Stimulated activated CD4-positive, alpha-beta T cell treated with anti-CD3 and anti-CD28 coated beads, Interleukin-4, amount 100 ng/mL, for 48 hours (primary cell): ENCODE results near the gene SERPINE3.

Source experiments
- DNase-seq, 2 donors: peaks; one replicate each; pipeline ENCODE4 v3.0.0-alpha.2; 2020; ENCODE audit warnings: low read depth in 2 of 2

SERPINE3 gene

DNA sequence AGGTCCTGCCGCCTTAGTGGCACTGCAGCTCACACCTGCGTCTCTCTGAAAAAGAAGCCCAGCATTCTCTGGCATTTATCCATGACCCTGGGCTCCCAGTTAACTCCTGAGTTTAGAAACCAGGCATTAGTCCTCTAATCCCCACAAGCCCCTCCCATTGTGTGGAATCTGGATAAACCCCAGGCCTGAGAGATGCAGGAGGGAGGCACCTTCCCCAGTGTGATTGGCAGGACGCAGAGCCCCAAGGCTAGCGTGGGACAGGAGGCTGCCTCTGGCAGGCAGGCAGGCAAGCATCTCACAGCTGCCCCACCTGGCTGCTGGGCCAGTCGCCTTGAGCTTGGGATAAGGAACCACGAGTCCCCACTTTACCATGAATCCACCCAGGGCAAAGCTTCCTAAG lies 11.0 kb upstream of the SERPINE3 start:
- no peak for DNase-seq

DNA sequence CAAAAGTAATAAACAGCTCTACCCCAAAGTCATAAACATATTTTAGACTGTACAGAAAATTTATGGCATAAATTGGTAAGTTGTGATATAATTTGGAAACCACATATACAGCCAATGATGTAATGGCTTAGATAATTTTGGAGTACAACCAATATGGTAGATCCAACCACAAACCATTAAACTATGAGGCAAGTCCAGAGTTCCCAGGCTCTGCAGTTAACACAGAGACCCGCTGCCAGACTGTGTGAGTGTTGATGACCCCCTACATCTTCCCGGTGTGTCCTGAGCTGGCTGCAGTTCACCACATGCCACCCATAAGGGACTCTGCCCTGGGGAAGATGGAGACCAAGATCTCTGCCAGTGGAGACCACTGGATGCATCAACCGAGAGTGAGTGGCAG lies 9.9 kb upstream of the SERPINE3 start:
- no peak for DNase-seq

DNA sequence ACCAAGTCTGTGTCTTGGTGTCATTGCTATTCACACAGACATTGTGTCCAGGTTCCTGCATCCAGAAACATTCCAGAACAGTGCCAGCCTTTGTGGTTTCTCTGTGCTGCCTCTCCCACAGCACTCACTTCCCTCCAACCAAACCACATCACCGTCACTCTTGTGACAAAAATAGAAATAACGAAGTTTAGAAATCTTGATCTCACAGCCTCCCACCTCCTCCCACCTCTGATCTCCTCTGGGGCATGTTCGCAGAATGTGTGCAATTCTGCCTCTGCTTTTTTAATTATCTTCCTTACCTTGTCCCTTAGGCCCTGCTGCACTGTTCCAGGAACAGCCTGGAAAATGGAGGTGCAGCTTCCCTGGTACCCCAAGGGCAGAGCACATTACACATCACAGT lies 8.7 kb upstream of the SERPINE3 start:
- no peak for DNase-seq

DNA sequence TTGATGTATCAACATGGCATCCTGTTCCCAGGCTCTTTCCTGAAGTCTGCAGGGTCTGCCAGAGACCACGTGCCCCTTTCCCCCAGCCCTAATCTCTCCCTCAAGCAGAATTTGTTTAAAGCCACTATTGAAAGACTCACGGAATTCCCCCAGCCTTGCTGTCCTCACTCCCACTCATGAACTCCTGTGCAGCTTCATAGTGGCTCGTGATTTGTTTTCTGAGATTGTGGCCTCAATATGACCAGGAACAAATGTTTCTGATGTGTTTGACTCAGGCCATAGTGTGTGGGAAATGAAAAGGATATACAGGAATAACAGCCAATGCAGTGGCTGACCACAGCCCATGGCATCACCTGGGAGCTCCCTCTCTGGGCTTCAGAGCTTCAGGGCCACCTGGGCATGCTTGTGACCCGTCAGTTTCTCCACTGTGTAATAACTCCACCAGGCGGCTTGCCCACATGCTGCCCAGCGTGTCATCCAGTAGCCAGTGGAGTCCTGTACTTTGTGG lies 8.1 kb upstream of the SERPINE3 start:
- no peak for DNase-seq

DNA sequence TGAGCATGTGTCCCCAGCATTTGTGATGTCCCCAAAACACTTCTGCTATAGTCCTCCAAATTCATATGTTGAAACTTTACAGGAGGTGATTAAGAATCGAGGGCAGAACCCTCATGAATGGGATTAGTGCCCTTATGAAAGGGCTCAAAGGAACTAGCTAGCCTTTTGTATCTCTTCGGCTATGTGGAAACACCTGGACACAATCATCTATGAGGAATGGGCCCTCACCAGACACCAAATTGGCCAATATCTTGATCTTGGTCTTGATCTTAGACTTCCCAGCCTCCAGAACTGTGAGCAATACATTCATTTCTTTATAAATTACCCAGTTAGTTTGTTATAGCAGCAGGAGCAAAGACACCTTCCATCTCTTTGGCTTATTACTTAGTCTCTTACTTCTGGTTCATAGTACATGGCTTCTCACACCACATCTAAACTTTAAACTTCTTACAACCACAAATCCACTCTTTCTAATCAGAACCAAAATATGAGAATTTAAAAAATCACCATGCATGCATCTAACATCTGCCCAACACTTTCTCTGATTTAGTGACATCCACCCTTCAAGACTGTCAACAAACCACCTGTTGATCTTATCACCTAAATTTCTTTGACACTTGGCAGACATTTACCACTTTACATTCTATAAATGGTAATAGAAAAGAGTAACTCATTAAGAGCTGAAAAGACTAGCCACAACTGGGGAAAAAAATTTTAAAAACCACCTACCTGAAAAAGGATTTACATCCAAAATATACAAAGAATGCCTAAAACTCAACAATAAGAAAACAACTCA lies 6.7 kb upstream of the SERPINE3 start:
- DNase-seq, result no peak

DNA sequence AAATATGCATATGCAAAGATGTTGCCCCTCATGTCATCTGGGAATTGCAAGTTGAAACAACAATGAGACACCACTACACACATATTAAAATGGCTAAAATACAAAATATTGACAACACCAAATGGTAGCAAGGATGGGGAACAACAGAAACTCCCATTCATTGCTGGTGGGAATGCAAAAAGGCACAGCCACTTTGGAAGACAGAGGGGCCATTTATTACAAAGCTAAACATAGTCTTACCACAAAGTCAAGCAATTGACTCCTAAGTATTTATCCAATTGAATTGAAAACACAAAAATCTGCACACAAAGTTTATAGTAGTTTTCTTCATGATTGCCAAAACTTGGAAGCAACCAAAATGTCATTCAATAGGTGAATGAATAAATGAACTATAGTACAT lies 6.1 kb upstream of the SERPINE3 start:
- no peak for DNase-seq

DNA sequence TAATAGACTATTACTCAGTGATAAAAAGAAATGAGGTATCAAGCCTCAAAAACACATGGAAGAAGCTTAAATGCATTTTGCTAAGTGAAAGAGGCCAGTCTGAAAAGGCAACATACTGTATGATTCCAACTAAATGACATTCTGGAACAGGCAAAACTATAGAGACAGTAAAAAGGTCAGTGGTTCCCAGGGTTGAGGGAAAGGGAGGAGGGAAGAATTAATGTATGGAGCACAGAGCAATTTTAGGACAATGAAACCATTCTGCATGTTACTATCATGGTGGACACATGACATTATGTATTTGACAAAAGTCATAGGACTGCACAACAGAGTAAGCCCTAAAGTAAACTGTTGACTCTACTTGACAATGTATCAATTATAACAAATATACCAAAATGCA lies 5.7 kb upstream of the SERPINE3 start:
- DNase-seq, result no peak

DNA sequence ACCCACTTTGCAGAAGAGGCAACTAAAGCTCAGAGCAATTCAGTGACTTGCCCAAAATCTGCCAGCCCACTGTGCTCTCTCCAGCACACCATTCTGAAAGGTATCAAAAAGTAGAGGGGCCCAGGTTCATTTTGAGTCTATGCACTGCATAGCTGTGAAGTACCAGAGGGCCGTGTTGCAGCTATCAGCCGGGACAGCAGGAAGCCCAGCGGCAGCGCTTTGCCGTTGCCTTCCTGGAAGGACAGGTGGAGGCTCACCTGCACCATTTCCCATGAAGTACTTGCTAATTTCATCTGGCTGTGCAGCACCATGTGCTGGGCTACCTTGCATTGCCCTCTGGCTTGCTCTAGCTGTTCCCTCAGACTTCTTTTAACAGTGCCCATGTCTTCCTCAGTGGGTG lies 2.7 kb upstream of the SERPINE3 start:
- DNase-seq, result no peak

DNA sequence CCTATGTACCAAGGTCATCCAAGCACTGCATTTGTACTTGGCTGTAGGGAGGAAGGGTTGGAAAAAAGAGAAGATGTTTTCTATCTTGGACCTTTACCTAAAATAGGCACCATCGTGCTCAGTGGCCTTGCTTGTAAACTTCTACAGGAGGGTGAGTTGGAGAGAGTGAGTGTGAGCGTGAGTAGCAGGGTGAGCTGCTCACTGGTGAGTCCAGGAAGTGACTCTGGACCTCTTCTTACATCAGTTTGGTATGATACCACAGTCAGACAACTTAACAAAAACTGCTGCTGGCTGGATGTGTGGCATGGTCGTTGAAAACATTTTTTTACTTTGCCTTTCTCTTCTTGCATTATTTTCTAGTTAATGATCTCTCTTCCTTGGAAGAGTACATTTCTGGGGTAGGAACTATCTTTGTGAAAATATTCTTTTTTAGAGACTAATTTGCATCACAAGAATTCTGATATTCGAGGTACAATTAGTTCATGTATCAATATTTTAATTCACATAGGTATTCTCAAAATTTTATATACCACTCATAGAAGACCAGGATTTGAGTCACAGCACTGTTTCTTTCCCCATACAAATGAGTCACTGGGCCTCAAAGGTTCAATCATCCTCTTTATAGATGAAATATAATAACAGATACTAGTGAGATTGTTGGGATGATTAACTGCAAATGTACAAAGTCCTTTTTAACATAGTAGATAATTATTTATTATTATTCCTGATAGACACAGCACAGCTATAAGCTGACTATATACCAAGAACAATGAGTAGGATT lies 651 bp downstream of the SERPINE3 start:
- DNase-seq, result no peak

DNA sequence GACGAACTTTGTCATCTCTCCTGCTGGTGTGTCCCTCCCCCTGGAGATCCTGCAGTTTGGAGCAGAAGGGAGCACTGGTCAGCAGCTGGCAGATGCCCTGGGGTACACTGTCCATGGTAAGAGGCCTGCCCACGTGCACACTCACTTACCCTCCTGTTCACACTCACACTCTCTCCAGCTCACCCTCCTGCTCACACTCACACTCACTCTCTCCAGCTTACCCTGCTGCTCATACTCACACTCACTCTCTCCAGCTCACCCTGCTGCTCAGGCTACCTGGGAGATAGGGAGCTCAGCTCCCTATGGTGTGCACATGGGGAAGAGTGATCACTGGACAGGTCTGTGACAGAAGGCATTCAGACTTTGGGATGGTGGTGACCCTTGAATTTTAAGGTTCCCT lies 1.7 kb downstream of the SERPINE3 start:
- DNase-seq, result no peak

DNA sequence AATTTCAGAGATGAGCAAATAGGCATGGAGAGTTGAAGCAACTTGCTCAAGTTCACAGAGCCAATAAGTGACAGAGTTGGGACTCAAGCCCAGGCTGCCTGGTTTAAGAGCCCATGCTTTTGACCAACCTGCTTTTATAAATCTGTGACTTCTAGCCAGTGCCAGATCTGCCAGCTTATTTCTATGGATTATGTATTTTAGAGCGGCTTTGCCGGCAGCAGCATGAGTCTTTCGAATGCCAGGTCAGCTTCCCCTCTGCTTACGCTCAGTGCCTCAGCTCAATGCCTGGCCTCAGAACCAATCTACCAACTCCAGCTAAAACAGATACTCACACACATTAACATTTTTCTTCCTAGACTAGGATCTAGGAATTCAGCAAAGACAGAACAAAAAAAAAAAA lies 2.3 kb downstream of the SERPINE3 start:
- no peak for DNase-seq

DNA sequence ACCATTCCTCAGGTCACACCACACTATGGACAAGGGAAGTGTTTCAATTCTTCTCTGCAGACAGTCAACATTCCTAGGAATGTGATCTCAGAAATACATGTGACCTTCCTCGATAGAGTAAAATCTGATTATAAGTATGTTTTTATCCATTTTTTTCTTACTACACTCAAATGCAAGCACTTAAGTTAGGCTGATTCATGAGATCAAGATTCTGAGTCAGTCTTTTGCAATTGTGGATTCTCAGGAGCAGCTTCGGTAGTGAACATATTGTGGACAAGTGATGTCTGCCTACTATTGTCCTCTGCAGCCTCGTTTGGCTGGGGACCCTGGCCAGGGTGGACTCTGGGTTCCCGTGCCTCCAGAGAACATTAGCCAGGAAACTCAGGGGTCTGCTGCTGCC lies 3.2 kb downstream of the SERPINE3 start:
- no peak for DNase-seq

DNA sequence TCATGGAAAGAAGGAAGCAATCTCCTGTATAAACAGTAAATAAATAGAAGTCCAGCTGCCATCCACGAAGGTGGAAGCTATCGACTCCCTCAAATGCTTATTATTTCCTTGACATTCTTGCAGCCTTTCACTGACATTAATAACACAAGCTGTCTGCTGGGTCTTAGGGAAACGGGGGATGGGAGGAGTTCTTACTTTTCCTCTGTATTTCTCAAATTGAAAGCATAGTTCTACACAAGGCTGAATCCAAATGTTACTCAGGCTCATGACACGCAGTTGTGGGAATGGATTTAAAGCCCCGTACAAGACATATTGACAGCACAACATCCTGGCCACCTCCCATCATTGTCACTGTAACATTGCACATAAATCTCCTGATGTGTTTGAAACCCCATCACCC lies 4.0 kb downstream of the SERPINE3 start:
- no peak for DNase-seq

DNA sequence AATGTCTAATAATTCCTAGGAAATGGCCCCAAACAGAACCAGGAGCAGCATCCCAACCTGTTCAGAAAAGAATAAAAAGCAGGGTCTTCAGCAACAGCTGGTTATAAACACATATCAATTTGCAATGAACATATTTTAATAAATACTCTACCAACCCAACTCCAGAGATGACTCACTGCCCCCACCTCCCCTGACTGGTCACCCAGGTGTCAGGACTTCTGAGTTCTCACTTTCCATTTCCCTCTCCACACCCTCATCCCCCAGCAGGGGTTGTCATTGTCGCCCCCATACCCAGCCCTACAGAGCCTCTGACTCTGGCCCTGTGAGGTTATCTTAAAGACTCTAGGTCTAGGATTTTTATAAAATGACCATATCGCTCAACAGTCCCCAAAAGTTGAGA lies 6.9 kb downstream of the SERPINE3 start:
- no peak for DNase-seq

DNA sequence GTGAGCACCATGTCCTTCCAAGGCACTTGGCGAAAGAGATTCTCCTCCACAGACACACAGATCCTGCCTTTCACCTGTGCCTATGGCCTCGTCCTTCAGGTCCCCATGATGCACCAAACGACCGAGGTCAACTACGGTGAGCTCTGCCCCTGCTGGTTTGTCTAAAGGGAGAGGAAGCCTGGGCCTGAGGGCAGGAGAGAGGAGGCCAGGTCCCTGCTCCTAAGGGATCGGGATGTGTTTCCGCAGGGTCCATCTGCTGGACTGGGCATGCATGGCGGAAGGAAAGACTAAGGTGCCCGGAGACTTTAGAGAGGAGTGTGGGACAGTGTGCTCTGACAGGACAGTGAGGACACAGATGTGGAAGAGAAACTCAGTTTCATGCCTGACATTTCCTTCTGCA lies 7.6 kb downstream of the SERPINE3 start:
- no peak for DNase-seq

DNA sequence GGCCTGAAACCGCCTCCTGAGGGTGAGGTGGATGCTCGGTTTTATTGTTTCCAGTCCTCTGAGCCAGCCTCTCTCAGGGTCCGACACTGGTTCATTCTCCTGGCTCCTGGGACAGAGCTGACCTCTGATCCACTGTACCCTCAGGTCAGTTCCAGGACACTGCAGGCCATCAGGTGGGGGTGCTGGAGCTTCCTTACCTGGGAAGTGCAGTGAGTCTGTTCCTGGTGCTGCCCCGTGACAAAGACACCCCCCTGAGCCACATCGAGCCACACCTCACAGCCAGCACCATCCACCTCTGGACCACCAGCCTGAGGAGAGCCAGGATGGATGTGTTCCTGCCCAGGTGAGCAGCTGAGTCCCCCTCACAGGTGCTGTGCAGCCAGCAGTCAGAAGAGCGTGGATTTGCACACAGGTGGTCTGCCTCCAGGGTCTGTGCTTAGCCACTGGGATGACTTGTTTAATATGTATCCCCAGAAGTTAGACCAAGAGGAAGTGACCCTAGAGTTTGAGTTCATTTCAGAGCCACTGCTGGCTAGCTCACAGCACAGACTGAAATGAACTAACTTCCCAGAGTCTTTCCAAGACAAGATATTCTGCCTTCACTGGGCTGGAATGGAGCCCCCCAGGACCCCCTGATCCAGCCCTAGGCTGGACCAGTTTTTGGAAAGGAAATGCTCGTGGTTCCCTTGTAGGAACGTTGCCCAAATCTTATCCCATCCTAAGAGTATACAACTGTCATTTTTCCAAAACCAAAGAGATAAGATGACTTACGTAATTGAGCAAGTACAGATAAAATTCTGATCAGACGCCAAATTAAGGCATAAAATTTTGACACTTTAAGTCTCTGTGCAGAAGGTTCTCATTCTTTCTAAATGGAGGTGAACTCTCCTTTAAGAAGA lies 8.8 kb downstream of the SERPINE3 start:
- no peak for DNase-seq

DNA sequence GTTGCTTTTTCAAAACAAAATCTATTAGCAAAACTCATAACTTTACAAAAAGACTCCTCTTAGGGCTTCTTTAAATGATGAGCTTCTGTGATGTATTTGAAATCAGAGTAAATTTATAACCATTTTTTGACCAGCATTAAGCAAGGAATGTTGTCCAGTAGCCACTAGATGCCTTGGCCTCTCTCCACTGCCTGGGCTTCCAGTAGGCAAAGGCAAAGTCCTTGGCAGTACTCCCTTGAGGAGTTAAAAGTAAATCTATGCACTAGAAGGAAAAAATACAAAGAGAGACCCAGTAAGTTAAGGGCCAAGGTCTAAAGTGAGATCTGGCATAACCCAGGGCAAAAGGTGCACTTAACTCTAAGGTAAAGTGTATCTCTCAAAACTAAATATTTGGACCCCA lies 9.5 kb downstream of the SERPINE3 start:
- DNase-seq, result no peak

DNA sequence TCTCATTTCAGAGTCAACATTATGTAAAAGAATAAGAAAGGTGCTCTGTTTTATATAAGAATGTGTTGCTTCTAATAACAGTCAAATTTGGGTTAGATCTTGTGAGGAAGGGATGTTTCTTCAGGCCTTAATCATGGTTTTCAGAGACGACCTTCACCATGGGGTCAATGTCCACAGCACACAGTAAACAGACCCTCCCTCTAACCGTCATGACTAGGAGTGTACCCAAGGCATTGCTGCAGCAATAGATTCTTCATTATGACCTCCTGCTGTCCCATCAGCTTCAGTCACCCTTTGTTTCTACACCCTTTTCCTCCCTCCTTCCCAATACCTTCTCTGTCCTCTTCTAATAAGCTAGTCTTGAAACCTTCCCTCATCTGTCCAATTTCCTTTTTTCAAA lies 15.7 kb downstream of the SERPINE3 start:
- DNase-seq, result no peak

DNA sequence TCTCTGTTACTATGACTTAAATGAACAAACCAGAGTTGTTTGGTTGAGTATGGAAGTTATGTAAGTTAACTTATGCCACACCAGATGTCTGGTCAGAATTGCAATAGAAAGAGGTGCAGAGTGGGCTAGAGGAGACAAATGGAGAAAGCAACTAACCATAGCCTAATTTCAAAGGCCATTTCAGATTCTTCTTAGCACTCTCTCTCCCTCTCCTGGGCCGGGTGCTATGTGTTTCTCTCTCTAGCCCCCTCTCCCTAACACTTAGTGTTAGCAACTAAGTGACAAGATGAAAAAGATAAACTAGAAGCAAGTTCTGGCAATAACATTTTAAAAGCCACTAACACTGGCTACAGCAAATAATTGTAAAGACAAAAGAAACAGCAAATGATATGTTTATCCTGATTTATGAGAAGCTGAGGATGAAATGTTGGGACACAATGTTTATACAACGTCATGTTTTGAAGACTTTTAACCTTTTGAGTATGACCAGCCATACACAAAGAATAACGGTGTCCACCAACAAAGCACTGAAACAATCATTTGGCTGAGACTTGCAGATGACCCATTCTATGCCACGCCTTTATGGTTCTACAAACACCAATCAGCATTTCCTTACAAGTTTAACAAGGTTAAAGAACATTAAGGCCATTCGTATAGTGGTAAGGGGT lies 18.6 kb downstream of the SERPINE3 start:
- no peak for DNase-seq

DNA sequence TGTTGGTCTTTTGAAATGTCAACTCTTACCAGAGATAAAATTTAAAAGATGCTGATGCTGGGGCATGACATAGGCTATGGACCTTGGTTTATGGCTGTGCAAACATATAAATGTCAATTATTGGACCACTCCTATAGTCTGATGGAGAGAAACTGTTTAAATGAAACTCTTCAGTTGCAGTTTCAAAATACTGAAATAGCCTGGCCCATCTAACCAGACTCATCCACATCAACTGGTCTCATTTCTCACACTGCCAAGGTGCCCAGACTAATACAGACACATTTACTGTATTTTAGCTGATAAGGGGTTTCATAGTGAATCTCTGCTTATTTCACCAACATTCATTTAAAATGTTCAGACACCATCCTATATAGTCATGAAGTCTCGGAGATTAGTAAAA lies 19.9 kb downstream of the SERPINE3 start:
- no peak for DNase-seq

DNA sequence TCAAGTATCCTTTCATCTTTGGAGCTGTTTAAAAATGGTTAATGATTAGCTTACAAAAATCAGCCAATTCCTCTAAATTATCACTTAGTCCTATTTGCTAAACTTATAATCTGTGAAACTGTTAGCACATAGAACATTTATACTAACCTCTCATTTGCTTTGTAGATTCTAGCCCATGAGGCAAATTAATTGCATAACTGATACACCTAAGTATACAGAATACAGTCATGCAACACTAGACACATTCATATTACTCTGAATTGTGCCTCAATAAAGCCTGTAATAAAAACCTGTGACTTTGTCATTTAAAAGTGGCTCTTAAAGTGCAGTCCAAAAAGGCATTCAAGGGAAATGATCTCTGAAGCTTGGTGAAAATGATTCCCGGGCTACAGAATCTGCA lies 21.0 kb downstream of the SERPINE3 start:
- no peak for DNase-seq

DNA sequence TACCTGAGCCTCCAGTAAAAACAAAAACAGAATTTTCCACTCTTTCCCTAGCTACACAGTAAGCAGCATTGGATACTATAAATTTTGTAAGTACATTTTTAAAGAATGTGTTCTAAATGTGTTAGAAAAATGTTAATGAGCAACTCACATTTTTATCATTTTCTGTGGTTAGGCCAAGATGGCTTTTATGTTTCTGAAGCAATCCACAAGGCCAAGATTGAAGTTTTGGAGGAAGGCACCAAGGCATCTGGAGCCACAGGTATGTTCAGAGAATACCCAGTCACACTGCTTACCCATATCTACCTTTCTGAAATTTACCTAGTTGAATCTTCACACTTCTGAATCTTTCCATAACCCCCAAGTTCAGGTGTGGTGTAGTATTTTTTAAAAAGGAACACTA lies 21.6 kb downstream of the SERPINE3 start:
- no peak for DNase-seq
